ENCODE data around the gene EDARADD.

The EDARADD gene

GRCh38 chr1:236520445-236521005 is 126.4 kb downstream of the EDARADD start:
- DNase-seq, result no peak

DNA sequence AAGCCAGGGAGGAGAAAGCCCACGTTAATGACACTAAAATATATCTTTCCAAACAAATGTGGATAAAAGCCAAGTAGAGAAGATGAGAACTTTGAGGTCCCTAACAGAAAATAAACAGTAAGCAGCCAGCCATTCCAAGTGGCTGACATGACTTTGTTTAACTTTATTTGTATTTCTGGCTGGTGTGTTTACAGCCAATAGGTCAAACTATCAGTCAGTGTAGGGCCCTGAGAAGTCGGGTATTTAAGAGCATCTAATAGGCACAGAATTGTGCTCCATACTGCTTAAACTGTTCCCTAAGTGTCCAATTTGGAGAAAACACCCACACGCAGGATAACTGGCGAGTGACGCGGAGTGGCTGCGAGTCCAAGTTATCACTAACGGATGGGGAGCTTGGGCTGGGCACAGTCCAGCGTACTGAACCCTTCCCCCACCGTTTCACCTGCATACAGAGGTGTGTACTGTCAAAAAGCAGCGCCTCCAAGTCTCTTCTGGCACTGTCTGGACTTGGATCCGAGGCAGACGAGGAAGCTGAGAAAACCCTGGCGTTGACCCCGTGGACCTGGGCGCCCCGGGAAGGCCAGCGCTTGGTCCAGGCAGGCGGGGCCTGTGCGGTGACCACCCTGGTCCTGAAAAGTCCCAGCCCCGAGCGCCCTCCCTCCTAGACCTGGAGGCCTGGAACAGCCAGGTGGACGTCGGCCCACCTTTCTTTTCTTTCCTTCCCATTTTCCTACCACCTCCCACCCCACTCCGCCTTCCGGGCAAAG is 129.0 kb downstream of the EDARADD start:
- no peak for DNase-seq

GRCh38 chr1:236523704-236524141 is 129.6 kb downstream of the EDARADD start, which contains the start of gene LGALS8:
TSS of gene LGALS8 (plus strand) at chr1:236523982. CDS start at chr1:236526071, 2,089 bp downstream.
- DNase-seq, result peak; percentile 74

GRCh38 chr1:236524142-236524894 is 130.2 kb downstream of the EDARADD start:
- peak; percentile 60 for DNase-seq

DNA sequence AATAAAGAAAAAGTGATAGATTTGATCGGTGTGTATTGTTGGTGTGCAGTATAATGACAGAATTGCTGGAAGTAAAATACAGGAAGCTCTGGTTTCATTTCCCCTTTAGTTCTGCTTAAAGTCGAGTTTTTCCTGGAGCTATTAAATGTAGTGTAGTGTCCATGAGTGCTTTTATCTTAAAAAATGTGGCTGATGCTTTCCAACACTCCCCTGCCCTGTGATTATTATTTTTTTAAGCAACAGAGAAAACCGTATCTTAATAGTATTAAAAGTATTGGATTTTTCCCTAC is 130.8 kb downstream of the EDARADD start:
- no peak for DNase-seq

DNA sequence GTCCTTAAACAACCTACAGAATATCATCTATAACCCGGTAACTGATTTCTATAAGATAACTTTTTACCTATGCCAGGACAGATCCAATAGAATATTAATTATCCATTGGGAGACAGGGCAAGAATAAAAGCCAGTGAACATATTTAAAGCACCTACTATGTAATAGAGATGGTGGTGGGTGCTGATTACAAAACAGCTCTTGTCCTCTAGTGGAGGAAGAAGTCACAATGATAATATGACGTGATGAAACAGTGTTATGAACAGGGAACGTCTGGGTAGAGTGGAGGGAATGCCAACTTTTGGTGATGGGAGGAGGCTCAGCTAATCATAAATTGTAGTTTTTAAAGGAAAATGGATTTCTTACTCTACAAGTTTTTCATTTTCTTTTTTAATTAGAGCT is 132.0 kb downstream of the EDARADD start:
- DNase-seq, result no peak

- DNase-seq, result no peak
Observed at GRCh38 chr1:236530286-236530685, 136.2 kb downstream of the EDARADD start.

- DNase-seq, result no peak
Observed at GRCh38 chr1:236530959-236531358, 136.9 kb downstream of the EDARADD start.

GRCh38 chr1:236532850-236533249 is 138.8 kb downstream of the EDARADD start:
- DNase-seq, result no peak

DNA sequence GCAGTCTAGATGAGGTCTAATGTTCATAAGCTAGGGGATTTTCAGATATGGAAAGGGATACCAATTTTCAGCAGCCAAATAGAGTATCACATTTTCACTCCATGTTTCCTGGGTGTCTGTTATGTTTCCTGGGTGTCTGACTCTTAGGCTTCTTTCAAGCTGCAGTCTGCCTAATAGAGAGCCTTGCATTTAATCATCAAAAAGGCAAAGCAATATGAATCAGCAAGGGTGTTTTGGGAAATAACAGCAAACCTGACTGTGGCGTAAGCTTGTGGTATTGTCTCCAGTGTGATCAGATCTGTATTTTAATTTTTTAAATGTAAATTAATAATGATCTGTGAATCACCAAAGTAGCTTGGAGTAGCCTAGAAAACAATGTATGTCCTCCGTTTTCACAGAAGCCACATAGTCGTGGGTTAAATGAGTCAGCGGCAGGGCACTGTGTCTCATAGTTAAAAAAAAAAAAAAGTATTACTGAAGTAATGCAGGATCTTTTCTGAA is 140.1 kb downstream of the EDARADD start:
- DNase-seq, result no peak
